ENCODE measurements around the gene VPS25.

DNA sequence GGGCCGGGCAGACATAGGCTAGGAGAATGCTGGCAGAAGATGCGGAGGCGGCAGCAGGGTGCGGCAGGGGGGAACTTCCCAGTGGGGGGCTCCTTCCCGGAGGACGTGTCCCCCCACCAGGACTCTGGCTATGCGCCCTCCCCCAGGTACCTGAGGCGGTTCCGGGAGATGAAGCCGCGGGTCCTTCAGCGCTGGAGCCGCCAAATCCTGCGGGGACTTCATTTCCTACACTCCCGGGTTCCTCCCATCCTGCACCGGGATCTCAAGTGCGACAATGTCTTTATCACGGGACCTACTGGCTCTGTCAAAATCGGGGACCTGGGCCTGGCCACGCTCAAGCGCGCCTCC is 10.5 kb downstream of the VPS25 start:
- TF ChIP-seq CTCF (IDR thresholded peaks at IDR 0.05) (no peak), EP300 (IDR thresholded peaks at IDR 0.05; ENCODE audit: low read depth) (no peak), POLR2AphosphoS5 (IDR thresholded peaks at IDR 0.05) (no peak), POLR2A (IDR thresholded peaks at IDR 0.05) (no peak)
